ENCODE results near the gene C2orf81. TPM values are rescaled to one million over a fixed set of nuclear protein-coding genes. Genes with fewer than 3 reads are reported as not detected.
A peak's percentile ranks its signal among the peaks of the same experiment; 100 is the strongest.

The C2orf81 gene
- total RNA-seq, 6 experiments from 2014 or later, result 0.53 to 2.3 (median 1.4) TPM

- Mint-ChIP-seq H3K9me3 (no peaks in the 10 kb centered on the region), H3K4me3 (peak overlapping the region; percentile 95), H3K36me3 (ENCODE audit: low read depth) (no peaks in the 10 kb centered on the region), H3K4me1 (ENCODE audit: low read depth) (peaks cover 51% of the 10 kb centered on the region), H3K27me3 (ENCODE audit: insufficient read depth) (no peaks in the 10 kb centered on the region; the same call in 1 of the 2 replicates), H3K27ac (peak overlapping the region; percentile 74)
- TF ChIP-seq, protein P1, sequence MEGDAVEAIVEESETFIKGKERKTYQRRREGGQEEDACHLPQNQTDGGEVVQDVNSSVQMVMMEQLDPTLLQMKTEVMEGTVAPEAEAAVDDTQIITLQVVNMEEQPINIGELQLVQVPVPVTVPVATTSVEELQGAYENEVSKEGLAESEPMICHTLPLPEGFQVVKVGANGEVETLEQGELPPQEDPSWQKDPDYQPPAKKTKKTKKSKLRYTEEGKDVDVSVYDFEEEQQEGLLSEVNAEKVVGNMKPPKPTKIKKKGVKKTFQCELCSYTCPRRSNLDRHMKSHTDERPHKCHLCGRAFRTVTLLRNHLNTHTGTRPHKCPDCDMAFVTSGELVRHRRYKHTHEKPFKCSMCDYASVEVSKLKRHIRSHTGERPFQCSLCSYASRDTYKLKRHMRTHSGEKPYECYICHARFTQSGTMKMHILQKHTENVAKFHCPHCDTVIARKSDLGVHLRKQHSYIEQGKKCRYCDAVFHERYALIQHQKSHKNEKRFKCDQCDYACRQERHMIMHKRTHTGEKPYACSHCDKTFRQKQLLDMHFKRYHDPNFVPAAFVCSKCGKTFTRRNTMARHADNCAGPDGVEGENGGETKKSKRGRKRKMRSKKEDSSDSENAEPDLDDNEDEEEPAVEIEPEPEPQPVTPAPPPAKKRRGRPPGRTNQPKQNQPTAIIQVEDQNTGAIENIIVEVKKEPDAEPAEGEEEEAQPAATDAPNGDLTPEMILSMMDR (IDR thresholded peaks at IDR 0.05), result no peak
- DNase-seq, result peak; percentile 33
These were observed 18.5 kb upstream of the C2orf81 start for GRCh38 chr2:74439803-74440377.

GRCh38 chr2:74439373-74439772 lies 18.0 kb upstream of the C2orf81 start:
- DNase-seq, result no peak
- peaks cover 47% of the 10 kb centered on the region for H3K4me1 Mint-ChIP-seq (ENCODE audit: low read depth)
- H3K27ac Mint-ChIP-seq, result peak overlapping the region; percentile 74
- peak overlapping the region; percentile 95 for H3K4me3 Mint-ChIP-seq
- H3K36me3 Mint-ChIP-seq (ENCODE audit: low read depth), result no peaks in the 10 kb centered on the region
- no peaks in the 10 kb centered on the region; the same call in 1 of the 2 replicates for H3K27me3 Mint-ChIP-seq (ENCODE audit: insufficient read depth)
- no peaks in the 10 kb centered on the region for H3K9me3 Mint-ChIP-seq
- TF ChIP-seq, protein P1 (IDR thresholded peaks at IDR 0.05), result no peak

GRCh38 chr2:74438248-74438647 lies 16.8 kb upstream of the C2orf81 start:
- DNase-seq, result no peak
- H3K4me1 Mint-ChIP-seq (ENCODE audit: low read depth), result peaks cover 41% of the 10 kb centered on the region
- H3K36me3 Mint-ChIP-seq (ENCODE audit: low read depth), result no peaks in the 10 kb centered on the region
- H3K9me3 Mint-ChIP-seq, result no peaks in the 10 kb centered on the region
- peak overlapping the region; percentile 18; the same call in 1 of the 2 replicates for H3K4me3 Mint-ChIP-seq
- H3K27ac Mint-ChIP-seq, result no peak overlapping the region
- TF ChIP-seq, protein P1 (IDR thresholded peaks at IDR 0.05), result no peak
- H3K27me3 Mint-ChIP-seq (ENCODE audit: insufficient read depth), result no peaks in the 10 kb centered on the region; the same call in 1 of the 2 replicates

DNA sequence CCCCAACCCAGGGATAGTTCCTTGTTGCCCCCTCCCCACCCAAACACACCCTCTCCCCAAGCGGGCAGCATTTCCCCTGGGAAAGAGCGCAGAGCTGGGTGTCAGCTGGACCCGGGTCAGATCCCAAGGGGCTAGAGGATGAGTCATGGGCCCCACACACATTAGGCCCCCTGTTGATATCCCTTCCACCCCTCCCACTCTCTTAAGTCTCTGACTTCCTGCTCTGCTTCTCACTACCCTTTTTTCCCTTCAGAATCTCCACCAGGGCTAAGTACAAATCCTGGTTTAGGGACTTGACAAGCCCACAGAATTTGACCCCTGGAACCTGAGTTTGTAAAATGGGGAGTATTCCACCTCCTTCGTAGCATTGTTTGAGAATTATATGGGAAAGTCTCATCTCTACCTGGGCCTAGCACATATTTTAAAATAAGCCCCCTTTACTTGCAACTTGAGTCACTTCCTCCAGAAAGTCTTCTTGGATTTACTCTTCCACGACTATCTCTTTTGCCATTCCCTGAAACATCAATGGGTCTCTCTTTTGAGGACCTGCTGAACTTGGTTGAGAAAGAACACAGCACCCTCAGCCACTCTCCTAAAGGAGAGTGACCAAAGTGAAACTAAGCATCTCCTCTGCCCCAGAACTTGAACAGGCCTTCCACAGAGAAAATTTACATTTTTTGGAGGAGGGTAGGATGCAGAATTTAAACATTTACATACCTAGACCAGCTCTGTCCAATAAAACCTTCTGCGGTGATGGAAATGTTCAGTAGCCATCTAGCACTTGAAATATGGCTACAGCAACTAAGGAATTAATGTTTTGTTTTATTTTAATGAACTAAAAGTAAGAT lies 15.7 kb upstream of the C2orf81 start:
- Mint-ChIP-seq H3K27ac (no peak overlapping the region), H3K4me1 (ENCODE audit: low read depth) (peaks cover 41% of the 10 kb centered on the region), H3K27me3 (ENCODE audit: insufficient read depth) (no peaks in the 10 kb centered on the region; the same call in 1 of the 2 replicates), H3K36me3 (ENCODE audit: low read depth) (no peaks in the 10 kb centered on the region), H3K4me3 (no peak overlapping the region), H3K9me3 (no peaks in the 10 kb centered on the region)
- TF ChIP-seq, protein P1 (IDR thresholded peaks at IDR 0.05), result no peak
- DNase-seq, result no peak

DNA sequence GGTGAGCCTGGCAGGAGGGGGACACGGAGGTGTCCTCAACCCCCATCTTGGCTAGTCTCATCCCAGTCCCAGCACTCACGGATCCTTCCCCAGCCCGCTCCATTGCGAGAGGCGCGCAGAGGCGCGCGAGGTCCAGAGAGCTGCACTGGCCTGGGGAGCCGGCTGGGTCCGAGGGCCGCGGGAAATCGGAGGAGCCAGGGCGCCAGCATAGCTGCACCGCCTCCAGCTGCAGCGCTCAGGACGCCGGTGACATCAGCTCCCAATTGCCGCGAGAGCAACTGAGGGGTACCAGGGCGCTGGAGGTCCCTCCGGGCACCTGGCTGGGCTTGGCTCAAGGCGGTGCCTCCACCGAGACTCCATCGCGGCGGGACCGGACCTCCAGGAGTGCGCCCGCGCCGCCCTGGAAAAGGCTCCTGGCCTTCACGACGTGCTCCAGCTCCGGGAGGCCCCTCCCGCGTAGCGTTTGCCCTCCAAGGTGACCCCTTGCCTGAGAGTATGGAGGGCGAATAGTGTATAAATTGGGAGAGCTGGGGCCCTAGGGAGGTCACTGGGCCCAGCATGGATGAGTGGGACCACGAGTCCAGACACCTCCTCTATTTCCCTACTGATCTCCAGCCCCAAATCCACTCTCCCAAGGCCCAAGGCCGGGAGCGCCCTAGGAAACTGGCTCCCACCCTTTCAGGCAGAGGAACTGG lies 14.8 kb upstream of the C2orf81 start:
- H3K36me3 Mint-ChIP-seq (ENCODE audit: low read depth), result no peaks in the 10 kb centered on the region
- H3K27ac Mint-ChIP-seq, result no peak overlapping the region
- H3K27me3 Mint-ChIP-seq (ENCODE audit: insufficient read depth), result no peaks in the 10 kb centered on the region; the same call in 1 of the 2 replicates
- TF ChIP-seq, protein P1 (IDR thresholded peaks at IDR 0.05), result no peak
- no peak for DNase-seq
- no peaks in the 10 kb centered on the region for H3K9me3 Mint-ChIP-seq
- H3K4me1 Mint-ChIP-seq (ENCODE audit: low read depth), result peaks cover 41% of the 10 kb centered on the region
- no peak overlapping the region for H3K4me3 Mint-ChIP-seq
